ENCODE measurements around the gene RANBP3.
"Not testable (repeated sequence)": the region's sequence is repeated elsewhere in the genome, so short reads cannot be mapped to it uniquely, and the experiment has no call there.

Gene RANBP3

DNA sequence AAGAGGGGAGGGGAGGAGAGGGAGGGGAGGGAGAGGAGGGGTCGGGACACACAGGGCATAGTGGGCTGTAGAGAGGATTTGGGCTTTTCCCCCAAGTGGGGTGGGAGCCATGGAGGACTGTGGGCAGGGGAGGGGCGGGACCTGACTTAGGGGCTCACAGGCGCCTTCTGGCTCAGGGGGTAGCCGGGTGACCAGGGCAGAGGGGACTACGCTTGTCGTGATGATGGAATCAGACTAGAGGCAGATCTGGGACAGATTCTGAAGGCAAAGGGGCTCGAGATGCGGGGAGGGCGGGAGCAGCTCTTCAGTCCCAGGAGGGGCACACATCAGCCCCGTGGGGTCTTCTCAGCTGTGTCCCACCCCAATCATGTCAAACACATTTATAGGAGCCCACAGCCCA lies 87.8 kb downstream of the RANBP3 start:
- no peak for FAIRE-seq
- TF ChIP-seq, protein P1, sequence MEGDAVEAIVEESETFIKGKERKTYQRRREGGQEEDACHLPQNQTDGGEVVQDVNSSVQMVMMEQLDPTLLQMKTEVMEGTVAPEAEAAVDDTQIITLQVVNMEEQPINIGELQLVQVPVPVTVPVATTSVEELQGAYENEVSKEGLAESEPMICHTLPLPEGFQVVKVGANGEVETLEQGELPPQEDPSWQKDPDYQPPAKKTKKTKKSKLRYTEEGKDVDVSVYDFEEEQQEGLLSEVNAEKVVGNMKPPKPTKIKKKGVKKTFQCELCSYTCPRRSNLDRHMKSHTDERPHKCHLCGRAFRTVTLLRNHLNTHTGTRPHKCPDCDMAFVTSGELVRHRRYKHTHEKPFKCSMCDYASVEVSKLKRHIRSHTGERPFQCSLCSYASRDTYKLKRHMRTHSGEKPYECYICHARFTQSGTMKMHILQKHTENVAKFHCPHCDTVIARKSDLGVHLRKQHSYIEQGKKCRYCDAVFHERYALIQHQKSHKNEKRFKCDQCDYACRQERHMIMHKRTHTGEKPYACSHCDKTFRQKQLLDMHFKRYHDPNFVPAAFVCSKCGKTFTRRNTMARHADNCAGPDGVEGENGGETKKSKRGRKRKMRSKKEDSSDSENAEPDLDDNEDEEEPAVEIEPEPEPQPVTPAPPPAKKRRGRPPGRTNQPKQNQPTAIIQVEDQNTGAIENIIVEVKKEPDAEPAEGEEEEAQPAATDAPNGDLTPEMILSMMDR (IDR thresholded peaks at IDR 0.05; ENCODE audit: insufficient read depth, missing control alignments): no peak

DNA sequence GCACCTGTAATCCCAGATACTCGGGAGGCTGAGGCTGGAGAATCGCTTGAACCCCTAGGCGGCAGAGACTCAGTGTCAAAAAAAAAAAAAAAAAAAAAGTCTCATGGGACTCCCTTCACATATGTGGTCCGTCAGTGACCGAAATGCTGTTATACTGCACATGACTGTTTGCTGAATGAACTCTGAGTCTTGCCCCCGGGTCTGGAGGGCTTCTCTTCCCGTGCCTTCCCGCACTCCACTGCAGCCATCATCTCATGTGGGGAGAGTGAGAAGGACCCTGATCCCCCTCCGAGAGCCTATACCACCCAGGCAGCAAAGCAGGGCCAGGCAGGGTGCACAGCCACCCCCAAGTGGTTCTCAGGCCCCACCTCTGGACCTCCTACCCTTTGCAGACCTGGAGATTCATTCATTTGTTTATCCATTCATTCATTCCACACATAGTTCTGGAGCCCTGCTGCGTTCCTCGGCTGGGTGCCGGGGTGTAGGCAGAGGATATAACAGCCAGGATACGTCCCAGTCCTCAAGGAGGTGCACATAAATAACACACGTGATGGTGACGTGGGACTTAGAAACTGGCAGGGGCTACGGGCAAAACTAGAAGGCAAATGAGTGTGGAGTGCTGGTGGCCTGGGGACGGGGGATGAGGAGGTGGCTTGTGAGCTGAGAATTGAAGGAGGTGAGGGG lies 88.5 kb downstream of the RANBP3 start:
- TF ChIP-seq, protein P1 (IDR thresholded peaks at IDR 0.05; ENCODE audit: insufficient read depth, missing control alignments): no peak
- FAIRE-seq (no peak), DNase-seq (ENCODE audit: insufficient read length, low spot score) (no peak)

More for the DNA sequence above, 87.8 kb downstream of the RANBP3 start:
- DNase-seq (ENCODE audit: insufficient read length, low spot score): no peak

DNA sequence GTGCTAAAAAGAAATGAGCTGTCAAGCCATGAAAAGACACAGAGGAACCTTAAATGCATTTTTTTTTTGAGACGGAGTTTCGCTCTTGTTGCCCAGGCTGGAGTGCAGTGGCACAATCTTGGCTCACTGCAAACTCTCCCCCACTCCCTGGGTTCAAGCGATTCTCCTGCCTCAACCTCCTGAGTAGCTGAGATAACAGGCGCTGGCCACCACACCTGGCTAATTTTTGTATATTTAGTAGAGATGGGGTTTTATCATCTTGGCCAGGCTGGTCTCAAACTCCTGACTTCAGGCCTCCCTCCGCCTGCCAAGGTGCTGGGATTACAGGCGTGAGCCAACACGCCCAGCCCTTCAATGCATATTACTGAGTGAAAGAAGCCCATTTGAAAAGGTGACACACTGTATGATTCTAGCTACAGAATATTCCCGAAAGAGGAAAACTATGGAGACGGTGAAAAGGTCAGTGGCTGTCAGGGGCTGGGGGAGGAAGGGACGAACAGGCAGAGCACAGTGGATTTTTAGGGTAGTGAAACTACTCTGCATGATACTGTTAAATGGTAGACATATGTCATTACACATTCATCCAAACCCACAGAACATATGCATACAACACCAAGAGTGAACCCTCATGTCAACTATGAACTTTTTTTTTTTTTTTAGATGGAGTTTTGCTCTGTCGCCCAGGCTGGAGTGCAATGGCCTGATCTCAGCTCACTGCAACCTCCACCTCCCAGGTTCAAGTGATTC lies 93.7 kb downstream of the RANBP3 start:
- FAIRE-seq; DNase-seq (ENCODE audit: insufficient read length, low spot score): not testable (repeated sequence)

DNA sequence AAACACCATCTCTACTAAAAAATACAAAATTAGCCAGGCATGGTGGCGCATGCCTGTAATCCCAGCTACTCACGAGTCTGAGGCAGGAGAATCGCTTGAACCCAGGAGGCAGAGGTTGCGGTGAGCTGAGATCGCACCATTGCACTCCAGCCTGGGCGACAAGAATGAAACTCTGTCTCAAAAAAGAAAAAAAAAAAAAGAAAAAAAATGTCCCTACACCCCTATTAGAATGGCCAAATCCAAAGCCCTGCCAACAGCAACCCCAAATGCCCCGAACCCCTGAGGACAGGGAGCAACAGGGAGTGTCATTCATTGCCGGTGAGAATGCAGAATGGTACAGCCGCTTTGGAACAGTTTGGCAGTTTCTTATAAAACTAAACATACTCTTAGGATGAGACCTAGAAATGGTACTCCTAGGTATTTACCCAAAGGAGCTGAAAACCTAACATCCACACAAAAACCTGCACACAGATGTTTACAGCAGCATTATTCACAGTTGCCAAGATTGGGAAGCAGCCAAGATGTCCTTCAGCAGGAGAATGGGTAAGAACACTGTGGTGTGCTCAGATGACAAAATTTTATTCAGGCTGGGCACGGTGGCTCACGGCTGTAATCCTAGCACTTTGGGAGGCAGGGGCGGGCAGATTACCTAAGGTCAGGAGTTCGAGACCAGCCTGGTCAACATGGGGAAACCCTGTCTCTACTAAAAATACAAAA lies 94.6 kb downstream of the RANBP3 start:
- not testable (repeated sequence) for DNase-seq (ENCODE audit: insufficient read length, low spot score); FAIRE-seq

DNA sequence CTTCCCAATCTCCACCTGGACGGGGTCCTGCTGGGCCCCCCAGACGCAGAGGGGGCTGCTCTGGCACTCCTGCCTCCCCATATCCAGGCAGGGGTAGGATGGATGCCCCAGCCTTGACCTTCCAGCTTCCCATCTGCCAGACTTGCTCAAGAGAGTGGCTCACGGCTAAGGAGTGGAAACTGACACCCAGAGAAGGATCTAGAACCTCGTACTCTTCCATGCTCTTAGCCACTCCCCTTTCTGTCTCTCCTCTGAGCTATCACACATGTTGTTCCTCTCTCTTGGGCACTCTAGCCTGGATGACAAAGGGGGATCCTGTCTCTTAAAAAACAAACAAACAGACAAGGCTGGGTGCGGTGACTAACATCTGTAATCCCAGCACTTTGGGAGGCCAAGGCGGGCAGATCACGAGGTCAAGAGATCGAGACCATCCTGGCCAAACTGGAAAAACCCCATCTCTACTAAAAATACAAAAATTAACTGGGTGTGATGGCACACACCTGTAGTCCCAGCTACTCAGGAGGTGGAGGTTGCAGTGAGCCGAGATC lies 95.4 kb downstream of the RANBP3 start:
- DNase-seq (ENCODE audit: insufficient read length, low spot score): no peak
- TF ChIP-seq, protein P1 (IDR thresholded peaks at IDR 0.05; ENCODE audit: insufficient read depth, missing control alignments): no peak
- no peak for FAIRE-seq

DNA sequence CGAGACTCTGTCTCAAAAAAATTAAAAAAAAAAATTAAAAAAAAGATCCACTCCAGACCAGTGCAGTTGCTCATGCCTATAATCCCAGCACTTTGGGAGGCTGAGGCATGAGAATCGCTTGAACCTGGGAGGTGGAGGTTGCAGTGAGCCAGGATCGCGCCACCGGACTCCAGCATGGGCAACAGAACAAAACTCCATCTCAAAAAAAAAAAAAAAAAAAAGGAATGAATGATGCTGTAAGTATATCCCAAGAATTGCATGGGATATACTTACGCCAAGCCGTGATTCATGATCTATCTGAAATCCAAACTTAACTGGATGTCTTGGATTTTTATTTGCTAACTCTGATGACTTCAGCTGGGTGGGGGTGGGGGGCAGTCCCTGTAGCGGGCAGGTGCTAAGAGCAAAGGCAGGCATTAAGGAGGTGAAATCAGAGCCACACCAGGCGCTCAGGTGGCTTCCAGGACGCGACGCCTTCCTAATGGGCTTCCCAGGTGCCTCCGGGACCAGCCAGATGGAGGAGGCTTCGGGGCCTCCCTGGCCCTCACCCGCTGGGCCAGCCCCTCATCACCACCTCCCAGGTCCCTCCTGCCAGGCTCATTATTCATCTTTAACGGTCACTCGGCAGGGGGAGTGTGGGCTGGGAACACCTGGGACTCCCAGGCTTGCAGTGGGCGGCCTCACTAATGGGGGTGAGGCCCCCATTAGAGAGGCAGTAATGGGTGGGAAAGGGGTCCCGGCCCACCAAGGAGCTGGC lies 96.2 kb downstream of the RANBP3 start:
- FAIRE-seq (no peak), DNase-seq (ENCODE audit: insufficient read length, low spot score) (no peak)
- TF ChIP-seq, protein P1 (IDR thresholded peaks at IDR 0.05; ENCODE audit: insufficient read depth, missing control alignments): no peak

DNA sequence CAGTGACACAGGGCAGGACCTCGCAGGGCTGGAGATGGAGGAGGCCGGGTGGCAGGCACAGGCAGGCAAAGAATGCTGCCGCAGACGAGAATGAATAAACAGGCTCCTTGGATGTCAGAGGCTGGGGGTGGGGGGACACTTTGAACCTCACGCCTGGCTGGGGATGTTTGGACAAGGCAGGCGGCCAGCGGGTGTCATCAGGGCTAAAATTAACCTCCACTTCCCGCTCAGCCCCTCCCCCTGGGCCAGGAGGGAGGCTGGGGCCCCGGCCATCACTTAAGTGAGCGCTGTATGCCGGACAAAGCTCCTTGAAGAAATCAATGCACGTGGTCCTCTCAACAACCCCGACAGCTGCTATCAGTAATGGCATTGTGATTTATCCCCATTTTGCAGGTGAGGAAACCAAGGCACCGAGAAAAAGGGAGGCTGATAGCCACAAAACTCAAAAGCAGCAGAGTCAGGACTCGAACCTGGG lies 97.3 kb downstream of the RANBP3 start:
- FAIRE-seq (no peak), DNase-seq (ENCODE audit: insufficient read length, low spot score) (no peak)
- TF ChIP-seq, protein P1 (IDR thresholded peaks at IDR 0.05; ENCODE audit: insufficient read depth, missing control alignments): no peak

Data from D721Med (cell line).